Measurements from ENCODE around the gene STAMBPL1. TPM values are rescaled to one million over a fixed set of nuclear protein-coding genes. Genes with fewer than 3 reads are reported as not detected.

Gene STAMBPL1
- total and polyA plus RNA-seq, 11 donors: 1.0 to 6.3 (median 3.3) TPM

DNA sequence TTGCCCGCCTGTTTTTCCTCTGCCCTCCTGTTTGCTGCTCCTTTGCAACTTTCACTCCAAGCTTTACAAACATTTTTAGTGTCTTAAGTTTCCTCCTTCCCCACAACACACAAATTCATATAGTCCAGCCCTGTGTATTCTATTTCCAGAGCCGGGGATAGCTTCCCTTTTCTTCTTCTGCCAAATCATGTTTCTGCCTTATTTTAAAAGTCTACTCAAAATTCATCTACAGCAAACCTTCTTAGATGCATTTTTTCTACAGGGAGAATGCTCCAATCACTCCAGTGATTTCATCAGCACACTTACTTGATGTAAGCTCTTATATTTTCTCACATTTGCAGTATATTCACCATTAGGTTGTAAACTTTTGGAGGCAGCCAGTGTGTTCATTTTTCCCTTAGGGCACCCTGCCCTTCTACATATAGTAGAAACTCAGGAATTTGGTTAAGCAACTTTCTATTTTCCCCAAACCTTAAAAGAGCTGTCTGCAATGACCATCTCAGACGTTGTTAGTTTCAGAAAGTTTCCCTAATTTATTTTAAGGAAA, 84.9 kb downstream of the STAMBPL1 start:
- H3K4me1 ChIP-seq: peaks cover 0 to 32% (median 10%) of the 10 kb centered on the region in 12 donors
- no peak overlapping the region for H3K4me3 ChIP-seq
- no peaks in the 10 kb centered on the region for H3K9me3 ChIP-seq
- intact Hi-C loops (cut with DNase I): no loop called here
- 65 to 72% (median 67%) methylated on average over 3 of the region's 3 CpGs for WGBS, 4 donors
- no peak overlapping the region for H3K27ac ChIP-seq
- no peak for ATAC-seq
- no peak for DNase-seq
- TF ChIP-seq POLR2A (IDR thresholded peaks at IDR 0.05): no peak
- TF ChIP-seq, protein P1, sequence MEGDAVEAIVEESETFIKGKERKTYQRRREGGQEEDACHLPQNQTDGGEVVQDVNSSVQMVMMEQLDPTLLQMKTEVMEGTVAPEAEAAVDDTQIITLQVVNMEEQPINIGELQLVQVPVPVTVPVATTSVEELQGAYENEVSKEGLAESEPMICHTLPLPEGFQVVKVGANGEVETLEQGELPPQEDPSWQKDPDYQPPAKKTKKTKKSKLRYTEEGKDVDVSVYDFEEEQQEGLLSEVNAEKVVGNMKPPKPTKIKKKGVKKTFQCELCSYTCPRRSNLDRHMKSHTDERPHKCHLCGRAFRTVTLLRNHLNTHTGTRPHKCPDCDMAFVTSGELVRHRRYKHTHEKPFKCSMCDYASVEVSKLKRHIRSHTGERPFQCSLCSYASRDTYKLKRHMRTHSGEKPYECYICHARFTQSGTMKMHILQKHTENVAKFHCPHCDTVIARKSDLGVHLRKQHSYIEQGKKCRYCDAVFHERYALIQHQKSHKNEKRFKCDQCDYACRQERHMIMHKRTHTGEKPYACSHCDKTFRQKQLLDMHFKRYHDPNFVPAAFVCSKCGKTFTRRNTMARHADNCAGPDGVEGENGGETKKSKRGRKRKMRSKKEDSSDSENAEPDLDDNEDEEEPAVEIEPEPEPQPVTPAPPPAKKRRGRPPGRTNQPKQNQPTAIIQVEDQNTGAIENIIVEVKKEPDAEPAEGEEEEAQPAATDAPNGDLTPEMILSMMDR (IDR thresholded peaks at IDR 0.05): no peak
- no peaks in the 10 kb centered on the region for H3K36me3 ChIP-seq
- no peaks in the 10 kb centered on the region for H3K27me3 ChIP-seq

DNA sequence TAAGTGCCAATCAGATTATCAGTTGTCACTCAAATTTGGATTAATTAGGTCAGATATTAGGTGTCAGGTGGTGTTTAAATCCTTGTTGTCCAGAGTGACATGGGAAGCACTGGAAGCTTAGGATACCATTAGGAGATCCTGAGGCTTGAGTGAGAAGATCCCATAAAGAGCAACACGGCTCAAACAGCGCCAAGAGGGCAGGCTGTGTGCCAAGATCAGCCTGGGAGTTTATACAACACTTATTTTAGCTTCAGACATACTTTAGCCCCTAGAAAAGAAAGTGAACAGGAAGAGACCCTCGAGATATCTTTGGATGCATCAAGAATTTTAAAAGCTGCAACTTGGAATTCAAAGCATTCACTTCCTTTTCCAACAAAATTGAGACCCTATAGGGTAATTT, 86.8 kb downstream of the STAMBPL1 start:
- no peak for TF ChIP-seq POLR2A (IDR thresholded peaks at IDR 0.05)
- TF ChIP-seq, protein P1 (IDR thresholded peaks at IDR 0.05): no peak
- no peaks in the 10 kb centered on the region for H3K36me3 ChIP-seq
- intact Hi-C loops (cut with DNase I): no loop called here
- 29 to 39% (median 37%) methylated on average over 3 of the region's 3 CpGs for WGBS, 4 donors
- peak overlapping the region in 4 of 12 donors; percentile 2 to 33 (median 26) for H3K27ac ChIP-seq
- no peaks in the 10 kb centered on the region for H3K9me3 ChIP-seq
- peaks cover 0 to 40% (median 10%) of the 10 kb centered on the region in 12 donors for H3K4me1 ChIP-seq
- DNase-seq (peak in 4 of 5 donors; percentile 26 to 66 (median 43)), ATAC-seq (no peak)
- H3K4me3 ChIP-seq: no peak overlapping the region
- no peaks in the 10 kb centered on the region for H3K27me3 ChIP-seq

DNA sequence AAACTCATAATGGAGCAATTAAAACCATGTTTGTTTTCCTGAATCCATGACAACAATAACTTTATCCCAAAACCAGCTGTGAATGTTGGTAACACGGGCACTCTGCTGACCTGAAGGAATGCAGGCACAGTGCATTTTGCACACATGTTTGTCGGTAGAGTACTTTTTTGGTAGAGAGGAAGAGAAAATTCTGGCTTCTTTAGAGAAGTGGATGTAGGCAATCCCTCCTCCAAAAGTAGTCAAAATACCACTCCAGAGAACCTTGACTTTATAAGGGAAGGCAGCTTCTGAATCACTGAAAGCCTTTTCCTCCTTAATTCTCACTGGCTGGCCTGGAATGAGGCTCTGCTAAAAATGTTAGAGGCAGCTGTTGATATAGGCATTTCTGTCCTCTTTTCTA, 88.3 kb downstream of the STAMBPL1 start:
- no peak for DNase-seq
- 34 to 60% (median 49%) methylated on average over 2 of the region's 2 CpGs for WGBS, 4 donors
- Histone ChIP-seq H3K27ac (peak overlapping the region in 1 of 12 donors; percentile 24), H3K36me3 (no peaks in the 10 kb centered on the region), H3K9me3 (no peaks in the 10 kb centered on the region), H3K4me1 (peaks cover 0 to 48% (median 10%) of the 10 kb centered on the region in 12 donors), H3K27me3 (no peaks in the 10 kb centered on the region), H3K4me3 (no peak overlapping the region)
- intact Hi-C loops (cut with DNase I): no loop called here
- TF ChIP-seq, protein P1 (IDR thresholded peaks at IDR 0.05): no peak
- TF ChIP-seq POLR2A (IDR thresholded peaks at IDR 0.05): no peak
- no peak for ATAC-seq

DNA sequence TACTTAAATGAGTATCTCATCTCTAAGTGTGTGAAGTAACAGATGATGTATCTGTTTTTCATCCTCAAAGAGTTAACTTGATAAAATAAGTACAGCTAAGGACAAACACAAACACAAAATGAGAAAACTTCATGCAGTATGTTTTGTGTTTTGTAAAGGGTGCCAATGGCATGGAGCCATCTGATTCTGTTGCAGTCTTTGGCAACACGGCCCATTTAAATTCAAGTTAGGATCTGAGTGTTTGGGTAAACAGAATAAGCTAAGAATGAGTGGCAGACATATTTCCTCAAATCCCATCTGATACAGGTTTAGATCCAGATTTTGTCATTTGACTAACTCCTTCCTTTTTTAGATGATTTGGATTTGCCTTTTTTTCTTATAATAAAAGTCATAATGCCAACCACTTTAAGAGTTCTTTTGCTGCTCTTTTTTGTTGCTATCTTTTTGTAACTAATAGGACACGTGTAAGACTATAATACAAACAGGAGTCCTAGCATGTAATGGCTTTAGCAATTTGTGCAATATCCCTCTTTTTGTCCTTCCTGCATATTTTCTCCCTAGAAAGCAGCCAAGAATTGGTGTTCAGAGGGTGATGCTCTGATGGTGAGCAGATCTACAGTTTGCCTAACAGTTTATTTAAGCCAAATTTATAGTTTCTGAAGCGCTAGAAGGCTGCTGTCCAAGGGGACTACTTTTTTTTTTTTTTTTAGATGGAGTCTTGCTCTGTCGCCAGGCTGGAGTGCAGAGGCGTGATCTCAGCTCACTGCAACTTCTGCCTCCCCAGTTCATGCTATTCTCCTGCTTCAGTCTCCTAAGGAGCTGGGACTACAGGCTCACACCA, 91.4 kb downstream of the STAMBPL1 start:
- DNase-seq (no peak), ATAC-seq (peak in 2 of 4 donors; percentile 15 to 45)
- no peak overlapping the region for H3K4me3 ChIP-seq
- intact Hi-C loops (cut with DNase I): no loop called here
- 63 to 80% (median 73%) methylated on average over 5 of the region's 5 CpGs for WGBS, 4 donors
- peak overlapping the region in 5 of 12 donors; percentile 2 to 67 (median 20) for H3K27ac ChIP-seq
- H3K9me3 ChIP-seq: no peaks in the 10 kb centered on the region
- no peaks in the 10 kb centered on the region for H3K27me3 ChIP-seq
- TF ChIP-seq, protein P1 (IDR thresholded peaks at IDR 0.05): no peak
- no peaks in the 10 kb centered on the region for H3K36me3 ChIP-seq
- peaks cover 0 to 54% (median 15%) of the 10 kb centered on the region in 12 donors for H3K4me1 ChIP-seq

Measured in heart left ventricle (tissue), 16 donors.